Immature natural killer cell (primary cell): ENCODE measurements around the gene ZNF836. TPM values are rescaled to one million over a fixed set of nuclear protein-coding genes. Genes with fewer than 3 reads are reported as not detected.

Experiments
- DNase-seq, 3 donors: peaks; one replicate each; pipeline ENCODE4 v3.0.0; 2022; ENCODE audit warnings: mixed read lengths in 1 of 3
- H3K27ac Mint-ChIP-seq, 6 donors: one replicate each; pipeline ENCODE4 v1.8.0; 2020; ENCODE audit warnings: mixed read lengths in 6 of 6, mild to moderate bottlenecking in 5 of 6, inconsistent platforms in 4 of 6, moderate library complexity in 3 of 6
- H3K27me3 Mint-ChIP-seq, 3 donors: one replicate each; pipeline ENCODE4 v1.8.0; 2020 to 2021; ENCODE audit warnings: low read depth in 3 of 3, mild to moderate bottlenecking in 3 of 3, mixed read lengths in 3 of 3, moderate library complexity in 3 of 3, inconsistent platforms in 1 of 3
- H3K36me3 Mint-ChIP-seq, 3 donors: one replicate each; pipeline ENCODE4 v1.8.0; 2020; ENCODE audit warnings: mixed read lengths in 3 of 3, inconsistent platforms in 2 of 3, mild to moderate bottlenecking in 2 of 3
- H3K4me1 Mint-ChIP-seq, 2 donors: one replicate each; pipeline ENCODE4 v1.8.0; 2020; ENCODE audit warnings: inconsistent platforms in 2 of 2, mild to moderate bottlenecking in 2 of 2, mixed read lengths in 2 of 2, moderate library complexity in 1 of 2
- H3K4me3 Mint-ChIP-seq, 5 donors: one replicate each; pipeline ENCODE4 v1.8.0; 2020; ENCODE audit warnings: mild to moderate bottlenecking in 5 of 5, mixed read lengths in 5 of 5, inconsistent platforms in 3 of 5, moderate library complexity in 3 of 5
- H3K9me3 Mint-ChIP-seq, 6 donors: one replicate each; pipeline ENCODE4 v1.8.0; 2020; ENCODE audit warnings: mild to moderate bottlenecking in 6 of 6, mixed read lengths in 6 of 6, inconsistent platforms in 4 of 6, moderate library complexity in 3 of 6
- polyA plus RNA-seq, 3 donors: library from polyadenylated mRNA; unstranded; fragments of 300-500 nt; fragmentation: Illumina TruSeq; gene quantifications; one replicate each; pipeline ENCODE4 v1.2.3, GENCODE V29; 2021

The ZNF836 gene
- polyA plus RNA-seq, 3 donors from 2014 or later = 7.2 to 15.9 (median 7.7) TPM

- no peak for DNase-seq
- Mint-ChIP-seq H3K4me1 (no peaks in the 10 kb centered on the region), H3K27me3 (peaks cover 0 to 7% (median 0%) of the 10 kb centered on the region in 3 donors), H3K27ac (no peak overlapping the region), H3K4me3 (peak overlapping the region in 1 of 5 donors; percentile 10), H3K36me3 (peaks cover 37 to 50% (median 50%) of the 10 kb centered on the region in 3 donors), H3K9me3 (peaks cover 55 to 95% (median 94%) of the 10 kb centered on the region in 6 donors)
Measured at GRCh38 chr19:52110780-52111179, 60.6 kb downstream of the ZNF836 start.

Other genes with a start within 250 kb of the ZNF836 start
- gene ZNF613, start 244.1 kb downstream of the ZNF836 start, polyA plus RNA-seq = 1 to 10 TPM; 2.9 to 6.8 (median 5.8) TPM
- gene ZNF350, start 184.8 kb downstream of the ZNF836 start, polyA plus RNA-seq = 10 to 100 TPM; 15.3 to 23.1 (median 22.6) TPM
- gene ZNF615, start 163.4 kb downstream of the ZNF836 start, polyA plus RNA-seq = 1 to 10 TPM; 4.1 to 9.8 (median 8.9) TPM
- 1 to 10 TPM; 5.2 to 6.7 (median 6.1) TPM for gene ZNF614, start 143.2 kb downstream of the ZNF836 start, polyA plus RNA-seq
- 1 to 10 TPM in 2 of 3 donors, under 1 TPM in 1; 0.31 to 9.2 (median 3.6) TPM for gene ZNF432, start 122.8 kb downstream of the ZNF836 start, polyA plus RNA-seq
- gene ZNF841, start 75.9 kb downstream of the ZNF836 start, polyA plus RNA-seq = 1 to 10 TPM; 3.4 to 5.6 (median 4.9) TPM
- gene ZNF616, start 31.7 kb downstream of the ZNF836 start, polyA plus RNA-seq = 10 to 100 TPM in 1 of 3 donors, 1 to 10 TPM in 1, not detected in 1; 3.2 to 10.7 TPM
- gene PPP2R1A, start 18.4 kb upstream of the ZNF836 start, polyA plus RNA-seq = 100 to 1,000 TPM; 219 to 249 (median 243) TPM
- gene ZNF766, start 98.0 kb upstream of the ZNF836 start, polyA plus RNA-seq = 10 to 100 TPM; 25.6 to 47.8 (median 32.4) TPM
- gene ZNF480, start 125.5 kb upstream of the ZNF836 start, polyA plus RNA-seq = 10 to 100 TPM; 12.4 to 22.4 (median 22.0) TPM
- 1 to 10 TPM in 1 of 3 donors, under 1 TPM in 1, not detected in 1; 0.63 to 1.3 TPM for gene ZNF610, start 164.6 kb upstream of the ZNF836 start, polyA plus RNA-seq
- 10 to 100 TPM; 27.3 to 30.1 (median 29.1) TPM for gene ZNF880, start 198.3 kb upstream of the ZNF836 start, polyA plus RNA-seq
- gene ZNF528, start 226.2 kb upstream of the ZNF836 start, polyA plus RNA-seq = 10 to 100 TPM in 2 of 3 donors, 1 to 10 TPM in 1; 9.9 to 15.2 (median 12.0) TPM